Smooth muscle cell (in vitro differentiated cells): ENCODE data around the gene HDAC9. TPM values are rescaled to one million over a fixed set of nuclear protein-coding genes. Genes with fewer than 3 reads are reported as not detected.

Experiments used
- DNase-seq: peaks from one replicate; lab custom pipeline; 2025; ENCODE audit not compliant: unreplicated experiment; lab: John Stamatoyannopoulos, UW
- H2AFZ ChIP-seq: fragments of 200-600 bp; sonication (generic); 2 replicates; pipeline ENCODE4 v1.6.0; 2016; ENCODE audit warnings: antibody characterized with exemption, low read depth, mild to moderate bottlenecking
- H3F3A ChIP-seq: fragments of 200-600 bp; sonication (generic); 2 replicates; pipeline ENCODE4 v1.6.0; 2017; ENCODE audit warnings: antibody characterized with exemption, low read depth
- H3K27ac ChIP-seq: fragments of 200-600 bp; sonication (generic); 2 replicates; pipeline ENCODE4 v1.5.1; 2016; ENCODE audit warnings: low read depth, mild to moderate bottlenecking
- H3K27me3 ChIP-seq: fragments of 200-600 bp; sonication (generic); 2 replicates; pipeline ENCODE4 v1.6.1; 2016; ENCODE audit warnings: low read depth, mild to moderate bottlenecking
- H3K36me3 ChIP-seq: fragments of 200-600 bp; sonication (generic); 2 replicates; pipeline ENCODE4 v1.5.1; 2016; ENCODE audit warnings: low read depth
- H3K4me1 ChIP-seq: fragments of 200-600 bp; sonication (generic); 2 replicates; pipeline ENCODE4 v1.5.1; 2016; ENCODE audit warnings: low read depth
- H3K4me2 ChIP-seq: fragments of 200-600 bp; sonication (generic); 2 replicates; pipeline ENCODE4 v1.6.0; 2016; ENCODE audit warnings: mild to moderate bottlenecking
- H3K4me3 ChIP-seq: fragments of 200-600 bp; sonication (generic); 2 replicates; pipeline ENCODE4 v1.5.1; 2016; ENCODE audit warnings: mild to moderate bottlenecking
- H3K79me2 ChIP-seq: fragments of 200-600 bp; sonication (generic); 2 replicates; pipeline ENCODE4 v1.6.0; 2016; ENCODE audit warnings: low read depth, mild to moderate bottlenecking
- H3K9ac ChIP-seq: fragments of 200-600 bp; sonication (generic); 2 replicates; pipeline ENCODE4 v1.6.0; 2016; ENCODE audit warnings: low read depth
- H3K9me3 ChIP-seq: fragments of 200-600 bp; sonication (generic); replicated peaks from 2 replicates; pipeline ENCODE4 v1.5.1; 2016; ENCODE audit warnings: low read depth
- H4K20me1 ChIP-seq: fragments of 200-600 bp; sonication (generic); 2 replicates; pipeline ENCODE4 v1.6.0; 2016; ENCODE audit warnings: low read depth
- CTCF ChIP-seq: fragments of 200-600 bp; sonication (generic); IDR thresholded peaks from 2 replicates; pipeline ENCODE4 v1.5.1; 2017; ENCODE audit warnings: borderline replicate concordance, mild to moderate bottlenecking, antibody characterized with exemption; ENCODE audit not compliant: insufficient read depth, poor library complexity, severe bottlenecking
- WGBS: methylation state at CpG from one replicate; pipeline ENCODE4 v1.1.7; 2016; ENCODE audit warnings: low lambda C conversion rate; 5-methylcytosine and 5-hydroxymethylcytosine counted together
- polyA plus RNA-seq: library from polyadenylated mRNA; unstranded; fragments of >200 nt; fragmentation: Nextera tagmentation; extraction: Ambion mirVana; gene quantifications from 2 replicates; pipeline ENCODE4 v1.2.1, GENCODE V29; 2016
- total RNA-seq: library from RNA; depleted of rRNA; stranded (reverse); fragments of >200 nt; gene quantifications from 2 replicates; pipeline ENCODE4 v1.2.3, GENCODE V29; 2014

HDAC9 gene
- total and polyA plus RNA-seq, 2 experiments from 2014 or later: 2.2 to 7.1 TPM

GRCh38 chr7:18475488-18475887 lies 20.1 kb upstream of the HDAC9 start:
- TF ChIP-seq CTCF: no peak
- H3K27me3 ChIP-seq: no peaks in the 10 kb centered on the region
- no peak overlapping the region for H3K4me3 ChIP-seq
- no peaks in the 10 kb centered on the region for H3F3A ChIP-seq
- no peaks in the 10 kb centered on the region for H3K9me3 ChIP-seq
- no peaks in the 10 kb centered on the region for H4K20me1 ChIP-seq
- peak overlapping the region; percentile 27 for H2AFZ ChIP-seq
- H3K4me1 ChIP-seq: no peaks in the 10 kb centered on the region
- DNase-seq: no peak
- no peak overlapping the region for H3K27ac ChIP-seq
- H3K4me2 ChIP-seq: no peak overlapping the region
- no peaks in the 10 kb centered on the region for H3K79me2 ChIP-seq
- no peaks in the 10 kb centered on the region for H3K36me3 ChIP-seq
- no peak overlapping the region for H3K9ac ChIP-seq
- WGBS: 97% methylated on average over 2 of the region's 2 CpGs

- Histone ChIP-seq H3K9ac (no peak overlapping the region), H2AFZ (no peak overlapping the region), H3K4me1 (no peaks in the 10 kb centered on the region), H3K27me3 (no peaks in the 10 kb centered on the region), H3K27ac (no peak overlapping the region), H3K79me2 (no peaks in the 10 kb centered on the region), H4K20me1 (no peaks in the 10 kb centered on the region), H3K4me3 (no peak overlapping the region), H3K36me3 (no peaks in the 10 kb centered on the region), H3F3A (no peaks in the 10 kb centered on the region), H3K4me2 (no peak overlapping the region), H3K9me3 (no peaks in the 10 kb centered on the region)
- 100% methylated on average over 1 of the region's 1 CpG for WGBS
- no peak for DNase-seq
- TF ChIP-seq CTCF: no peak
Measured at GRCh38 chr7:18481776-18482175, 13.8 kb upstream of the HDAC9 start.

GRCh38 chr7:18488049-18488448 lies 7.5 kb upstream of the HDAC9 start:
- TF ChIP-seq CTCF: no peak
- WGBS: 96% methylated on average over 1 of the region's 1 CpG
- H3K4me1 ChIP-seq: no peaks in the 10 kb centered on the region
- no peaks in the 10 kb centered on the region for H3K27me3 ChIP-seq
- H3K36me3 ChIP-seq: no peaks in the 10 kb centered on the region
- H4K20me1 ChIP-seq: no peaks in the 10 kb centered on the region
- no peak overlapping the region for H3K4me3 ChIP-seq
- no peak overlapping the region for H3K27ac ChIP-seq
- no peaks in the 10 kb centered on the region for H3F3A ChIP-seq
- no peak overlapping the region for H3K4me2 ChIP-seq
- no peak overlapping the region for H2AFZ ChIP-seq
- no peaks in the 10 kb centered on the region for H3K79me2 ChIP-seq
- H3K9ac ChIP-seq: no peak overlapping the region
- no peaks in the 10 kb centered on the region for H3K9me3 ChIP-seq
- DNase-seq: no peak

GRCh38 chr7:18489624-18490023 lies 5.9 kb upstream of the HDAC9 start:
- no peak overlapping the region for H3K27ac ChIP-seq
- H3K27me3 ChIP-seq: no peaks in the 10 kb centered on the region
- 96% methylated on average over 2 of the region's 2 CpGs for WGBS
- H3K36me3 ChIP-seq: no peaks in the 10 kb centered on the region
- no peak overlapping the region for H3K9ac ChIP-seq
- TF ChIP-seq CTCF: no peak
- peaks cover 5% of the 10 kb centered on the region for H3K4me1 ChIP-seq
- no peaks in the 10 kb centered on the region for H4K20me1 ChIP-seq
- no peak overlapping the region for H3K4me2 ChIP-seq
- no peak for DNase-seq
- H3F3A ChIP-seq: no peaks in the 10 kb centered on the region
- no peak overlapping the region for H2AFZ ChIP-seq
- H3K79me2 ChIP-seq: no peaks in the 10 kb centered on the region
- no peak overlapping the region for H3K4me3 ChIP-seq
- no peaks in the 10 kb centered on the region for H3K9me3 ChIP-seq
